K562 (cell line): Measurements from ENCODE around the gene RNASEH2A. TPM values are rescaled to one million over a fixed set of nuclear protein-coding genes. Genes with fewer than 3 reads are reported as not detected.

Experiments
- CBX5 ChIP-seq: IDR thresholded peaks from 2 replicates; pipeline ENCODE4 v1.6.1; 2014; ENCODE audit warnings: low read depth, borderline replicate concordance
- DNMT1 ChIP-seq: fragments of 450-650 bp; IDR thresholded peaks from 2 replicates; pipeline ENCODE4 v1.6.1; 2016; ENCODE audit warnings: antibody characterized with exemption, mild to moderate bottlenecking
- MAX ChIP-seq: sonication (generic); formaldehyde crosslinking; IDR thresholded peaks from 2 replicates; pipeline ENCODE4 v1.9.0; 2022; ENCODE audit warnings: mild to moderate bottlenecking, missing genetic modification reagents
- MGA ChIP-seq: fragments of 450-650 bp; IDR thresholded peaks from 2 replicates; pipeline ENCODE4 v1.6.1; 2016; ENCODE audit warnings: mild to moderate bottlenecking, moderate library complexity
- MTA2 ChIP-seq: fragments of 450-650 bp; IDR thresholded peaks from 2 replicates; pipeline ENCODE4 v1.6.1; 2016; ENCODE audit warnings: low read depth
- TEAD2 ChIP-seq: fragments of 450-650 bp; IDR thresholded peaks from 2 replicates; pipeline ENCODE4 v1.6.1; 2016; ENCODE audit warnings: missing genetic modification characterization, control low read depth, missing compliant biosample characterization
- TFAM ChIP-seq: fragments of 250-450 bp; sonication (Bioruptor Pico); conservative IDR thresholded peaks from 2 replicates; pipeline ENCODE4 v1.5.0; 2021; ENCODE audit warnings: mild to moderate bottlenecking, moderate library complexity
- ZBTB33 ChIP-seq: sonication (generic); formaldehyde crosslinking; IDR thresholded peaks from 2 replicates; pipeline ENCODE4 v1.8.1; 2023; ENCODE audit warnings: mild to moderate bottlenecking, missing genetic modification reagents
- polyA plus RNA-seq, 8 experiments: library from polyadenylated mRNA; depleted of rRNA in 4 of 8; stranded (reverse) in 5 of 8; unstranded in 3 of 8; fragments of >200 nt; fragmentation: Nextera tagmentation in 2 of 8; fragmentation: Illumina TruSeq in 1 of 8; extraction: Ambion mirVana in 2 of 8; extraction: Trizol in 1 of 8; gene quantifications; 2 replicates each; pipeline versions ENCODE4 v1.2.1 to v1.2.3, GENCODE V29; 2011 to 2014; ENCODE audit warnings: inconsistent platforms in 1 of 8, missing spikeins in 1 of 8
- total RNA-seq, 7 experiments: library from RNA; depleted of rRNA in 6 of 7; stranded (reverse); fragments of >200 nt in 6 of 7; fragmentation: Illumina TruSeq in 2 of 7; extraction: Trizol in 2 of 7; gene quantifications; 2 replicates each; pipeline versions ENCODE4 v1.2.1 to v1.2.3, GENCODE V29; 2011 to 2021; ENCODE audit warnings: low replicate concordance in 1 of 7

The RNASEH2A gene
- total and polyA plus RNA-seq, 9 of the 15 experiments (the other 6 are each of a cell fraction or from before 2014, with no cell fraction given) = 22.3 to 78.0 (median 61.7) TPM

- peak; percentile 91 for TF ChIP-seq MGA
- TF ChIP-seq MTA2 = no peak
- TF ChIP-seq DNMT1 = no peak
- no peak for TF ChIP-seq TEAD2 (tag)
- peak; percentile 70; the same call in 1 of the 2 replicates for TF ChIP-seq ZBTB33 (CRISPR knock-in tag)
- no peak; the same call in 1 of the 2 replicates for TF ChIP-seq MAX
- no peak for TF ChIP-seq TFAM (CRISPR knock-in tag)
- no peak for TF ChIP-seq CBX5
Measured at GRCh38 chr19:12825254-12826131, 19.1 kb downstream of the RNASEH2A start (continued).
